HEK293 (cell line): ENCODE results near the gene TOP3A.
A peak's percentile ranks its signal among the peaks of the same experiment; 100 is the strongest.

Source experiments
- HOXD13 ChIP-seq: sonication (generic); formaldehyde crosslinking; IDR thresholded peaks from 2 replicates; pipeline ENCODE4 v1.8.0; 2022; ENCODE audit warnings: missing genetic modification reagents, borderline replicate concordance
- OVOL3 ChIP-seq: fragments of 450-650 bp; formaldehyde crosslinking; IDR thresholded peaks from 2 replicates; pipeline ENCODE4 v1.5.1; 2016; ENCODE audit warnings: missing biosample characterization, missing genetic modification characterization
- REPIN1 ChIP-seq: fragments of 450-650 bp; formaldehyde crosslinking; IDR thresholded peaks from 2 replicates; pipeline ENCODE4 v1.5.1; 2017; ENCODE audit warnings: missing biosample characterization, missing genetic modification characterization, low read depth
- ZBTB21 ChIP-seq: fragments of 450-650 bp; formaldehyde crosslinking; IDR thresholded peaks from 2 replicates; pipeline ENCODE4 v1.5.1; 2017; ENCODE audit warnings: missing biosample characterization, missing genetic modification characterization
- ZNF2 ChIP-seq: fragments of 450-650 bp; formaldehyde crosslinking; IDR thresholded peaks from 2 replicates; pipeline ENCODE4 v1.5.1; 2016; ENCODE audit warnings: missing biosample characterization, missing genetic modification characterization
- ZNF335 ChIP-seq: fragments of 450-650 bp; formaldehyde crosslinking; conservative IDR thresholded peaks from 2 replicates; pipeline ENCODE4 v1.5.1; 2016; ENCODE audit warnings: missing biosample characterization, missing genetic modification characterization
- ZNF707 ChIP-seq: fragments of 450-650 bp; formaldehyde crosslinking; IDR thresholded peaks from 2 replicates; pipeline ENCODE4 v1.5.1; 2016; ENCODE audit warnings: missing biosample characterization, missing genetic modification characterization
- ZNF791 ChIP-seq: fragments of 450-650 bp; formaldehyde crosslinking; IDR thresholded peaks from 2 replicates; pipeline ENCODE4 v1.5.1; 2016; ENCODE audit warnings: missing biosample characterization, missing genetic modification characterization
- TF ChIP-seq, protein P1 (sequence below): fragments of 450-650 bp; formaldehyde crosslinking; IDR thresholded peaks from 2 replicates; pipeline ENCODE4 v1.5.1; 2016; ENCODE audit warnings: missing biosample characterization, missing genetic modification characterization
- TF ChIP-seq, protein P2 (sequence below): fragments of 450-650 bp; formaldehyde crosslinking; IDR thresholded peaks from 2 replicates; pipeline ENCODE4 v1.5.1; 2017; ENCODE audit warnings: missing biosample characterization, mild to moderate bottlenecking, missing genetic modification characterization, moderate library complexity
- TF ChIP-seq, protein P3 (sequence below): fragments of 450-650 bp; formaldehyde crosslinking; IDR thresholded peaks from 2 replicates; pipeline ENCODE4 v1.5.1; 2016; ENCODE audit warnings: missing biosample characterization, missing genetic modification characterization
- TF ChIP-seq, protein P4 (sequence below): fragments of 450-650 bp; formaldehyde crosslinking; IDR thresholded peaks from 2 replicates; pipeline ENCODE4 v1.5.0; 2017; ENCODE audit warnings: missing biosample characterization, missing genetic modification characterization, borderline replicate concordance
- TF ChIP-seq, protein P5 (sequence below): fragments of 450-650 bp; formaldehyde crosslinking; IDR thresholded peaks from 2 replicates; pipeline ENCODE4 v1.5.1; 2016; ENCODE audit warnings: missing biosample characterization, missing genetic modification characterization
- TF ChIP-seq, protein P6 (sequence below): fragments of 450-650 bp; formaldehyde crosslinking; IDR thresholded peaks from 2 replicates; pipeline ENCODE4 v1.5.1; 2016; ENCODE audit warnings: missing biosample characterization, missing genetic modification characterization

DNA sequence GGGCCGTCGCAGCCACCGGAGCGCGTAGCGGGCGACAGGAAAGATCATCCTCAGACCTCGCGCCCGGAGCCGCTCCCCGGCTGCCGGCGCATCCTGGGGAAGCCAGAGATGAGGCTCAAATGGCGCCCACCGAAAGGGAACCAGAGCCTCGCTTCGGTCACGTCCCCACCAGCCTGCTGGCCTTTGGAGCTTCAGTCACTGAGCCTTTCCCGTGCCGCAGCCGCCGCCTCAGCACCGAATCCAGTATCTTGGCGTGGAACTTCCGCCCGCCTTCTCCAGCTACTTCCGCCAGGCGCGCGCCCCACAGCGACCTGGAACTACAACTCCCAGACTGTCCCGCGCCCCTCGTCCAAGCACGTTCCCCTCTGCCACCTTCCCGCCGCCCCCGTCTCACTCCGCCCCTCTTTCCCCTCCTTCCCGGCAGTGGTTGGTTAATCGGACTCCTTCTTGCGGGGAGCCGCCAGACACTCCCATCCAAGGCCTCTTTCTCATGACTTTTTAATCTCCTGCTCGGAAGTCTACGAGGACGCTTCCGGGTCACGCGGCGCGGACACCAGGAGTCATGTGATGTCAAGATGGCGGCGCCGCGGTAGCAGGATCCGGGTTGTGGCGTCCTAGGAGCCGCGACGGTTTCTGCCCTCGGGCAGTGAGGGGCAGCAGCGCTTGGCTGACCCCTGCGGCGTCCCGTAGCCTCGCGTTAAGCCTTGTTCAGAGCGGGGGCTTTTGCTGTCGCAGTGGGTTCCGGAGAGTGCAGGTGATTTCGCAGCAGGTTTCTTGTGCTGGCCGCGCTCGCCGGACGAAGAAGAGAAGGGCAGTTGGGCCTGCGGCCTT is at the start of gene TOP3A, which contains the start of gene SMCR8:
- TF ChIP-seq, protein P1, sequence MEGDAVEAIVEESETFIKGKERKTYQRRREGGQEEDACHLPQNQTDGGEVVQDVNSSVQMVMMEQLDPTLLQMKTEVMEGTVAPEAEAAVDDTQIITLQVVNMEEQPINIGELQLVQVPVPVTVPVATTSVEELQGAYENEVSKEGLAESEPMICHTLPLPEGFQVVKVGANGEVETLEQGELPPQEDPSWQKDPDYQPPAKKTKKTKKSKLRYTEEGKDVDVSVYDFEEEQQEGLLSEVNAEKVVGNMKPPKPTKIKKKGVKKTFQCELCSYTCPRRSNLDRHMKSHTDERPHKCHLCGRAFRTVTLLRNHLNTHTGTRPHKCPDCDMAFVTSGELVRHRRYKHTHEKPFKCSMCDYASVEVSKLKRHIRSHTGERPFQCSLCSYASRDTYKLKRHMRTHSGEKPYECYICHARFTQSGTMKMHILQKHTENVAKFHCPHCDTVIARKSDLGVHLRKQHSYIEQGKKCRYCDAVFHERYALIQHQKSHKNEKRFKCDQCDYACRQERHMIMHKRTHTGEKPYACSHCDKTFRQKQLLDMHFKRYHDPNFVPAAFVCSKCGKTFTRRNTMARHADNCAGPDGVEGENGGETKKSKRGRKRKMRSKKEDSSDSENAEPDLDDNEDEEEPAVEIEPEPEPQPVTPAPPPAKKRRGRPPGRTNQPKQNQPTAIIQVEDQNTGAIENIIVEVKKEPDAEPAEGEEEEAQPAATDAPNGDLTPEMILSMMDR: no peak
- TF ChIP-seq ZBTB21 (tag by site-specific recombination) (peak; percentile 54; the same call in 1 of the 2 replicates), ZNF707 (no peak), ZNF335 (tag by site-specific recombination) (peak; percentile 85), REPIN1 (tag by site-specific recombination) (no peak), ZNF2 (tag by site-specific recombination) (no peak), HOXD13 (CRISPR knock-in tag) (no peak), OVOL3 (tag by site-specific recombination) (0 out of 2 replicates have a peak, but pooled peaks have one; percentile 12), ZNF791 (no peak)
- TF ChIP-seq, protein P2, sequence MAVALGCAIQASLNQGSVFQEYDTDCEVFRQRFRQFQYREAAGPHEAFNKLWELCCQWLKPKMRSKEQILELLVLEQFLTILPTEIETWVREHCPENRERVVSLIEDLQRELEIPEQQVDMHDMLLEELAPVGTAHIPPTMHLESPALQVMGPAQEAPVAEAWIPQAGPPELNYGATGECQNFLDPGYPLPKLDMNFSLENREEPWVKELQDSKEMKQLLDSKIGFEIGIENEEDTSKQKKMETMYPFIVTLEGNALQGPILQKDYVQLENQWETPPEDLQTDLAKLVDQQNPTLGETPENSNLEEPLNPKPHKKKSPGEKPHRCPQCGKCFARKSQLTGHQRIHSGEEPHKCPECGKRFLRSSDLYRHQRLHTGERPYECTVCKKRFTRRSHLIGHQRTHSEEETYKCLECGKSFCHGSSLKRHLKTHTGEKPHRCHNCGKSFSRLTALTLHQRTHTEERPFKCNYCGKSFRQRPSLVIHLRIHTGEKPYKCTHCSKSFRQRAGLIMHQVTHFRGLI (tag by site-specific recombination): 0 out of 2 replicates have a peak, but pooled peaks have one; percentile 9
- TF ChIP-seq, protein P3, sequence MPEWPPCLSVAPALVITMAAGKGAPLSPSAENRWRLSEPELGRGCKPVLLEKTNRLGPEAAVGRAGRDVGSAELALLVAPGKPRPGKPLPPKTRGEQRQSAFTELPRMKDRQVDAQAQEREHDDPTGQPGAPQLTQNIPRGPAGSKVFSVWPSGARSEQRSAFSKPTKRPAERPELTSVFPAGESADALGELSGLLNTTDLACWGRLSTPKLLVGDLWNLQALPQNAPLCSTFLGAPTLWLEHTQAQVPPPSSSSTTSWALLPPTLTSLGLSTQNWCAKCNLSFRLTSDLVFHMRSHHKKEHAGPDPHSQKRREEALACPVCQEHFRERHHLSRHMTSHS (tag by site-specific recombination): no peak
- TF ChIP-seq, protein P4, sequence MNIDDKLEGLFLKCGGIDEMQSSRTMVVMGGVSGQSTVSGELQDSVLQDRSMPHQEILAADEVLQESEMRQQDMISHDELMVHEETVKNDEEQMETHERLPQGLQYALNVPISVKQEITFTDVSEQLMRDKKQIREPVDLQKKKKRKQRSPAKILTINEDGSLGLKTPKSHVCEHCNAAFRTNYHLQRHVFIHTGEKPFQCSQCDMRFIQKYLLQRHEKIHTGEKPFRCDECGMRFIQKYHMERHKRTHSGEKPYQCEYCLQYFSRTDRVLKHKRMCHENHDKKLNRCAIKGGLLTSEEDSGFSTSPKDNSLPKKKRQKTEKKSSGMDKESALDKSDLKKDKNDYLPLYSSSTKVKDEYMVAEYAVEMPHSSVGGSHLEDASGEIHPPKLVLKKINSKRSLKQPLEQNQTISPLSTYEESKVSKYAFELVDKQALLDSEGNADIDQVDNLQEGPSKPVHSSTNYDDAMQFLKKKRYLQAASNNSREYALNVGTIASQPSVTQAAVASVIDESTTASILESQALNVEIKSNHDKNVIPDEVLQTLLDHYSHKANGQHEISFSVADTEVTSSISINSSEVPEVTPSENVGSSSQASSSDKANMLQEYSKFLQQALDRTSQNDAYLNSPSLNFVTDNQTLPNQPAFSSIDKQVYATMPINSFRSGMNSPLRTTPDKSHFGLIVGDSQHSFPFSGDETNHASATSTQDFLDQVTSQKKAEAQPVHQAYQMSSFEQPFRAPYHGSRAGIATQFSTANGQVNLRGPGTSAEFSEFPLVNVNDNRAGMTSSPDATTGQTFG: no peak
- TF ChIP-seq, protein P5, sequence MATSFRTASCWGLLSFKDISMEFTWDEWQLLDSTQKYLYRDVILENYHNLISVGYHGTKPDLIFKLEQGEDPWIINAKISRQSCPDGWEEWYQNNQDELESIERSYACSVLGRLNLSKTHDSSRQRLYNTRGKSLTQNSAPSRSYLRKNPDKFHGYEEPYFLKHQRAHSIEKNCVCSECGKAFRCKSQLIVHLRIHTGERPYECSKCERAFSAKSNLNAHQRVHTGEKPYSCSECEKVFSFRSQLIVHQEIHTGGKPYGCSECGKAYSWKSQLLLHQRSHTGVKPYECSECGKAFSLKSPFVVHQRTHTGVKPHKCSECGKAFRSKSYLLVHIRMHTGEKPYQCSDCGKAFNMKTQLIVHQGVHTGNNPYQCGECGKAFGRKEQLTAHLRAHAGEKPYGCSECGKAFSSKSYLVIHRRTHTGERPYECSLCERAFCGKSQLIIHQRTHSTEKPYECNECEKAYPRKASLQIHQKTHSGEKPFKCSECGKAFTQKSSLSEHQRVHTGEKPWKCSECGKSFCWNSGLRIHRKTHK (tag by site-specific recombination): no peak
- TF ChIP-seq, protein P6, sequence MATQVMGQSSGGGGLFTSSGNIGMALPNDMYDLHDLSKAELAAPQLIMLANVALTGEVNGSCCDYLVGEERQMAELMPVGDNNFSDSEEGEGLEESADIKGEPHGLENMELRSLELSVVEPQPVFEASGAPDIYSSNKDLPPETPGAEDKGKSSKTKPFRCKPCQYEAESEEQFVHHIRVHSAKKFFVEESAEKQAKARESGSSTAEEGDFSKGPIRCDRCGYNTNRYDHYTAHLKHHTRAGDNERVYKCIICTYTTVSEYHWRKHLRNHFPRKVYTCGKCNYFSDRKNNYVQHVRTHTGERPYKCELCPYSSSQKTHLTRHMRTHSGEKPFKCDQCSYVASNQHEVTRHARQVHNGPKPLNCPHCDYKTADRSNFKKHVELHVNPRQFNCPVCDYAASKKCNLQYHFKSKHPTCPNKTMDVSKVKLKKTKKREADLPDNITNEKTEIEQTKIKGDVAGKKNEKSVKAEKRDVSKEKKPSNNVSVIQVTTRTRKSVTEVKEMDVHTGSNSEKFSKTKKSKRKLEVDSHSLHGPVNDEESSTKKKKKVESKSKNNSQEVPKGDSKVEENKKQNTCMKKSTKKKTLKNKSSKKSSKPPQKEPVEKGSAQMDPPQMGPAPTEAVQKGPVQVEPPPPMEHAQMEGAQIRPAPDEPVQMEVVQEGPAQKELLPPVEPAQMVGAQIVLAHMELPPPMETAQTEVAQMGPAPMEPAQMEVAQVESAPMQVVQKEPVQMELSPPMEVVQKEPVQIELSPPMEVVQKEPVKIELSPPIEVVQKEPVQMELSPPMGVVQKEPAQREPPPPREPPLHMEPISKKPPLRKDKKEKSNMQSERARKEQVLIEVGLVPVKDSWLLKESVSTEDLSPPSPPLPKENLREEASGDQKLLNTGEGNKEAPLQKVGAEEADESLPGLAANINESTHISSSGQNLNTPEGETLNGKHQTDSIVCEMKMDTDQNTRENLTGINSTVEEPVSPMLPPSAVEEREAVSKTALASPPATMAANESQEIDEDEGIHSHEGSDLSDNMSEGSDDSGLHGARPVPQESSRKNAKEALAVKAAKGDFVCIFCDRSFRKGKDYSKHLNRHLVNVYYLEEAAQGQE (tag by site-specific recombination): no peak
